ENCODE measurements around the gene TNS4. TPM values are rescaled to one million over a fixed set of nuclear protein-coding genes. Genes with fewer than 3 reads are reported as not detected.

The TNS4 gene
- total RNA-seq, 1 donor from 2014 or later, result 0.16 TPM

- no peak for DNase-seq (ENCODE audit: low spot score)
Measured at GRCh38 chr17:40535924-40536294, 34.5 kb upstream of the TNS4 start.

GRCh38 chr17:40535438-40535837 lies 34.0 kb upstream of the TNS4 start:
- no peak for DNase-seq (ENCODE audit: low spot score)

- no peak for DNase-seq (ENCODE audit: low spot score)
Measured at GRCh38 chr17:40534371-40535189, 33.2 kb upstream of the TNS4 start.

GRCh38 chr17:40533896-40534295 lies 32.5 kb upstream of the TNS4 start:
- DNase-seq (ENCODE audit: low spot score), result no peak

DNA sequence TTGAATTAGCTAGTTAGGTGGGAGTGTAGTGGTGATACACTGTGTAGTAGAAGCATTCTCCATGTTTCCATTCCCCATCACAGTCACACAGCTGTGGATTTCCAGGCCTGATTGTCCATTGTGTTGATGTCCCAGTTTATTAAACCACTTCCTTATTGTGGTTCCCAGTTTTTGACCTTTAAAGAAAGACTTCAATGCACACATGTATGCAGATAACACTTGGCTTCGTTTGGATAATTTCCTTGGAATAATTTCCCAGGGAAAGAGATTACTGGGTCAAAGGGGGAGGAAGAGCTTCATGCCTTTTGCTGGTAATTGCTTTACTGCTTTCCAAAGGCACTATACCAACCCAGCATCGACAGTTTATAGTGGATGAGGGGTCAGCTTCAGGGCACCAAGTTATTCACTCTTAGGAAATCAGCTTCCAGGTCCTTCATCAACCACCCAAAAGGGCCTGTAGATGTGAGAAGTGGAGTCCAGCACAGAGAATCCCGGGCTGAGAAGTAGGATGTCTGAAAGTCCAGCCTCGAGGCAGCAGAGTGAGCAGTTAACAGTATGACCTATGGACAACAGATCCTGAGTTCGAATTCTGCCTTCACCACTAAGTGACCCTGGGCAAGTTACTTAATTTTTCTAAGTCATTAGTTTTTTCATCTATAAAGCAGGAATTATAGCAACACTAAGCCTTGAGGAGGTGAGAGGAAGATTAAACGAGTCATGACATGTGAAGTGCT lies 31.3 kb upstream of the TNS4 start:
- DNase-seq (ENCODE audit: low spot score), result peak; percentile 43

- peak; percentile 79 for DNase-seq (ENCODE audit: low spot score)
Measured at GRCh38 chr17:40531051-40531991, 29.9 kb upstream of the TNS4 start.

DNA sequence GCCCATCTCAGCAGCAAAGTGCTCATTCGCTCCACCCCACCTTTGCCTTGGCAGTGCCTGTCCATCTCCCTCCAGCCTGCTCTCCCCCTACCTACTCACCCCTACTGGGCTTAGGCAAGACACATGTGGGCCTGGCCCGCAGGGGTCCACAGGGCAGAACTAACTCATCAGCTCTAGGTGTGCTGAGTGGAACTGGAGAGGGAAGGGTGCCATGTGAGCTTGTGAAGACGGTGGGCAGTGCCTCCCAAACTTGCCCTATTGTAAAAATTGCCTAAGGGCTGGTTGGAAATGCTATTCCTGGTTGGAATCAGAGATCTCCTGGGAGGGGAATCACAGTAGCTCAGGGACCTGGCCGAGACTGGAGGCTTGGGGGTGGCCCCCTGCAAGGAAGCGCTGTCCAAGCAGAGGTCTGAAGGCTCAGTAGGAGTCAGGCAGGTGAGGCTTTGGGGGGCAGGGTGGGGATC lies 29.1 kb upstream of the TNS4 start:
- peak; percentile 71 for DNase-seq (ENCODE audit: low spot score)

DNA sequence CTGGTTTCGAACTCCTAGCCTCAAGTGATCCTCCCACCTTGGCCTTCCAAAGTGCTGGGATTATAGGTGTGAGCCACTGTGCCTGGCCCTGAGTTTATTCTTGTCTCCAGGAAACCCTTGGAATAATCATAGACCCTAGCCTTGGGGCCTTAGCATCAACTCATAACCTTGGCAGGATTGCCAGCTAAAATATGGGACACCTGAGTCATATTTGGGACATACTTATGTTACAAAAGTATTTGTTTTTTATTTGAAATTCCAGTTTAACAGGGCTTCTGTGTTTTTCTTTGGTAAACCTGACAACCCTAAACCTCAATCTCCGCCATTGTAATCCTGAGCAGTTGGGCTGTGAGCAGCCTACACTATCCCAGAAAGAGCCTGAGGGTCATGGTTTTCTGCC lies 28.6 kb upstream of the TNS4 start:
- peak; percentile 9 for DNase-seq (ENCODE audit: low spot score)

GRCh38 chr17:40528692-40529417 lies 27.4 kb upstream of the TNS4 start:
- DNase-seq (ENCODE audit: low spot score), result no peak

DNA sequence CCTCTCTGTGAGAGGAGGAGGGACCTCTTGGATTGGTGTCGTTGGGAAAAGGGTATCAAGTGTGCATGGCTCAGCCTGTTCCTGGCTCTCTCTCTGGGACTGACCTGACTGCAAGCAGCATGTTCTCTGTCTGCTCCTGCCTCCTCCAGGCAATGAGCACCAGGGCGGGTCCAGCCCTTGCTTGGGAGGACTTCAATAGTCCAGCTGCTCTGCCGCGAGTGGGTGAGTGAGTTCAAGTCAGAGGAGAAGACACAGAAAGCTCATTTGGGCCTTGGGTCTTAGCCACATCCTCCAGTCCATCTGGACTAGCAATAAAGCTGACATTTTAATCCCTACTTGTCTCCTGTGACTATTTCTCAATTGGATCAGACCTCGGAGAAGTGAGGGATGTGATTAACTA lies 25.2 kb upstream of the TNS4 start:
- peak; percentile 83 for DNase-seq (ENCODE audit: low spot score)

- no peak for DNase-seq (ENCODE audit: low spot score)
Measured at GRCh38 chr17:40525294-40525693, 23.9 kb upstream of the TNS4 start.

GRCh38 chr17:40524243-40524965 lies 23.0 kb upstream of the TNS4 start:
- DNase-seq (ENCODE audit: low spot score), result peak; percentile 26

- DNase-seq (ENCODE audit: low spot score), result peak; percentile 6
Measured at GRCh38 chr17:40522961-40523310, 21.5 kb upstream of the TNS4 start.

- DNase-seq (ENCODE audit: low spot score), result peak; percentile 39
Measured at GRCh38 chr17:40522250-40522960, 21.0 kb upstream of the TNS4 start.

DNA sequence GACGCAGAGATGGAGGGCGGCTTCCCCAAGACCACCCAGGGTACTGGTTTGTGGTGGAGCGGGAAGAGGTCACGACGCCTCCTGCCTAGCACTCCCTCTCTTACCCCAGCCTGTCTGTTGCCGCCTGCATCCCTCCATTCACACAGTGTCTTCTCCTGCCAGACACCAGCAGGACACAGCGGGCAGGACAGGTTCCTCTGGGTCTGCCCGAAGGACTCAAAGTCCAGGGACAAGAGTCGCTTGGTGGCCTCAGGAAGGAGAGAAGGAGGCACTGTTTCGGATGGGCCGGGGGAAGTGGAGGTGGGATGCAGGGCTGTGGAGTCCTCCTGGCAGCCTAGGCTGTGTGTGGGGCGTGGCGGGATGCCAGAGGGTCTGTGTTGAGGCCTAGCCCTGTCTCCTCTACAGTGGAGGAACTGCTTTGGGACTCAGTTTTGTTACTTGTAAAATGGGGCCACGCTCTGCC lies 19.6 kb upstream of the TNS4 start:
- peak; percentile 71 for DNase-seq (ENCODE audit: low spot score)

- peak; percentile 65 for DNase-seq (ENCODE audit: low spot score)
Measured at GRCh38 chr17:40519089-40519775, 17.8 kb upstream of the TNS4 start.

- peak; percentile 74 for DNase-seq (ENCODE audit: low spot score)
Measured at GRCh38 chr17:40518401-40519088, 17.1 kb upstream of the TNS4 start.

DNA sequence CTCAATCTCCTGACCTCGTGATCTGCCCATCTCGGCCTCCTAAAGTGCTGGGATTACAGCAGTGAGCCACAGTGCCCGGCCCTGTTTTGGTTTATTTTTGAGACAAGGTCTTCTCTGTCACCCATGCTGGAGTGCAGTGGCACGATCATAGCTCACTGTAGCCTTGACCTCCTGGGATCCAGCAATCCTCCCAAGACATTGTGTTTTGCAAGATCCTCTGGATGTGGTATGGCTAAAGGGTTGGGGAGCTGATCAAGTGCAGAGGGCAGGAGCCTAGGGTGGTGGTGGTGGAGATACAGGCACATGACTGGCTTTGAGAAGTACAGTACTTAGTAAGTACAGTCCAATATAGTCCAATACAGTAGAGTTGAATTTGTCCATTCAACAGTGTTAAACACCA lies 16.6 kb upstream of the TNS4 start:
- DNase-seq (ENCODE audit: low spot score), result peak; percentile 16

All from mesenteric fat pad (tissue), 1 donor.